Natural killer cell treated with Interleukin-12 subunit alpha and Interleukin-12 subunit beta and Interleukin-15 and Interleukin-18, amount 100 ng/mL, for 72 hours (primary cell): ENCODE results near the gene TMEM164. TPM values are rescaled to one million over a fixed set of nuclear protein-coding genes. Genes with fewer than 3 reads are reported as not detected.

Experiments used
- ATAC-seq, 2 donors: fragments of 150-1000 bp; cut with Tn5 transposase in 1 of 2; sonication (Bioruptor Pico), chemical (Tn5 transposase) in 1 of 2; 2 replicates each; pipeline ENCODE4 v1.10.0; 2021
- DNase-seq: peaks from one replicate; pipeline ENCODE4 v3.0.0; 2022; ENCODE audit warnings: low spot score
- H3K27ac Mint-ChIP-seq, 2 donors: 1 replicate in 1 of 2; 2 replicates in 1 of 2; pipeline ENCODE4 v1.8.0; 2022; ENCODE audit warnings: mixed read lengths in 2 of 2, mild to moderate bottlenecking in 1 of 2, moderate library complexity in 1 of 2
- H3K27me3 Mint-ChIP-seq, 2 donors: 1 replicate in 1 of 2; 2 replicates in 1 of 2; pipeline ENCODE4 v1.8.0; 2022; ENCODE audit warnings: mixed read lengths in 2 of 2
- H3K36me3 Mint-ChIP-seq: one replicate; pipeline ENCODE4 v1.8.0; 2022; ENCODE audit warnings: mixed read lengths
- H3K4me1 Mint-ChIP-seq, 2 donors: 1 replicate in 1 of 2; 2 replicates in 1 of 2; pipeline ENCODE4 v1.8.0; 2022; ENCODE audit warnings: low read depth in 2 of 2, mixed read lengths in 2 of 2, mild to moderate bottlenecking in 1 of 2
- H3K4me3 Mint-ChIP-seq: one replicate; pipeline ENCODE4 v1.8.0; 2022; ENCODE audit warnings: mixed read lengths
- H3K9me3 Mint-ChIP-seq: 2 replicates; pipeline ENCODE4 v1.8.0; 2022; ENCODE audit warnings: mixed read lengths
- total RNA-seq, 2 donors: library from RNA; stranded (reverse); gene quantifications; one replicate each; pipeline ENCODE4 v1.2.3, GENCODE V29; 2022

Gene TMEM164
- total RNA-seq, 2 donors from 2014 or later = 29.6 to 41.0 TPM

DNA sequence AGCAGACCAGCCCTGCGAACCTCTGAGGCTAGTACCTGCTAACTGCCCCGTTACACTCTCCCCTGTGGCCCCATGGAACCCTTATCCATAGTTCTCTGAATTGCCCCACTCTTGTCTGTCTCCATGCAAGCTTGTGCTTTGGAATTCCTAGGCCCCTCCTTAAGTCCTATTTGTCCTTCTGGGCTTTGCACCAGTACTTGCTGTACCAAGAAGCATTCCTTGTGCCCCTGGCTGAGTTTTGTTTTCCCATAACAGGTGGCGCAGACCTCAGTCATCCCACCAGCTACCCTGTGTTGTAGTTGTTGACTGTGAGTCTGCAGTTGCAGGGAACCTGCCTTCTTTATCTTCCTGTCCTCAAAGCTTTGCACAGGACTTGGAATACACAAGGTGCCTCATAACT is 167.1 kb downstream of the TMEM164 start:
- Mint-ChIP-seq H3K36me3 (no peaks in the 10 kb centered on the region), H3K4me3 (no peak overlapping the region), H3K27ac (no peak overlapping the region), H3K27me3 (peaks cover 0 to 2% of the 10 kb centered on the region in 2 donors), H3K4me1 (peaks cover 10 to 17% of the 10 kb centered on the region in 2 donors), H3K9me3 (no peaks in the 10 kb centered on the region)
- no peak for ATAC-seq
- no peak for DNase-seq

DNA sequence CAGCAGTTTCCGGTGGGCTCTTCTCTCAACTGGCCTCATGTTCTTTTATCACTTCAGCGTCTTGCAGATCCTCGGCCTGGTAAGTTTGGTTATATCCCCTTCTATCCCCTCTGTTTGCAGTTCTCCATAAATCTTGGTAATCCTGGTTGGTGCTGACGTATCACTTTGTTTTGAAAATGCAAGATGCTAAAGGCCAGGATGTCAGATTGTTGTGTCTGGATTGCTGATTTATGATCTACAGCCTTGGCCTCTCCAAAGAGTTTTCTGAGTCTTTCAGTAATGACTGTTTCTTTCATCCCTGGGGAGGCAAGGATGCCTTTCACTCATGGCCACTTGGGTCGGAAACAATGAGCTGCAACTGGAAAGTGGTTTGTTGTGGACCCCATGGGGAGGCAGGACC is 168.5 kb downstream of the TMEM164 start:
- Mint-ChIP-seq H3K9me3 (no peaks in the 10 kb centered on the region), H3K27me3 (peaks cover 0 to 2% of the 10 kb centered on the region in 2 donors)

DNA sequence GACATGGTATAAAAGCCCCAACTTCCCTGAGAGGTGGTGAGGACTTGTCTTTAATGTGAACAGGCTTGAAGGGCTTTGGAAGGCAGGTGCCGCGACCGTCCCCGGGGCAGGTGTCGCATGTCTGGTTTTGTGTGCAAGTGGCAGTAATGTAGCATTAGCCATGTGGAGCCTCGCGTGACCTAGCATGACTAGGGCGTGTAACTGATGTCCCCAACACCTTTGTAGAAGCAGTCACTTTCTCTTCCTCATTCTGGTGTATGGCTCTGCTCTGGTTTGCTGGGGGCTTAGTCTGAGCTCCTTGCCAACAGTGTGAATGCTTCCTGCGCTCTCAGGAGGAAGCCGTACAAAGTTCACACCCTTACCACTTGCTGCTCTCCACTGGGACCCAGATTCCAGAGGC is 169.3 kb downstream of the TMEM164 start:
- Mint-ChIP-seq H3K36me3 (no peaks in the 10 kb centered on the region), H3K9me3 (no peaks in the 10 kb centered on the region), H3K27me3 (peaks cover 0 to 2% of the 10 kb centered on the region in 2 donors), H3K27ac (peak overlapping the region in 1 of 2 donors; percentile 55), H3K4me3 (no peak overlapping the region), H3K4me1 (peaks cover 10 to 17% of the 10 kb centered on the region in 2 donors)
- ATAC-seq (peak in 1 of 2 donors; percentile 3), DNase-seq (no peak)

More for the DNA sequence above, 168.5 kb downstream of the TMEM164 start:
- Mint-ChIP-seq H3K36me3 (no peaks in the 10 kb centered on the region), H3K4me1 (peaks cover 10 to 17% of the 10 kb centered on the region in 2 donors), H3K27ac (no peak overlapping the region), H3K4me3 (no peak overlapping the region)
- no peak for DNase-seq
- no peak for ATAC-seq

DNA sequence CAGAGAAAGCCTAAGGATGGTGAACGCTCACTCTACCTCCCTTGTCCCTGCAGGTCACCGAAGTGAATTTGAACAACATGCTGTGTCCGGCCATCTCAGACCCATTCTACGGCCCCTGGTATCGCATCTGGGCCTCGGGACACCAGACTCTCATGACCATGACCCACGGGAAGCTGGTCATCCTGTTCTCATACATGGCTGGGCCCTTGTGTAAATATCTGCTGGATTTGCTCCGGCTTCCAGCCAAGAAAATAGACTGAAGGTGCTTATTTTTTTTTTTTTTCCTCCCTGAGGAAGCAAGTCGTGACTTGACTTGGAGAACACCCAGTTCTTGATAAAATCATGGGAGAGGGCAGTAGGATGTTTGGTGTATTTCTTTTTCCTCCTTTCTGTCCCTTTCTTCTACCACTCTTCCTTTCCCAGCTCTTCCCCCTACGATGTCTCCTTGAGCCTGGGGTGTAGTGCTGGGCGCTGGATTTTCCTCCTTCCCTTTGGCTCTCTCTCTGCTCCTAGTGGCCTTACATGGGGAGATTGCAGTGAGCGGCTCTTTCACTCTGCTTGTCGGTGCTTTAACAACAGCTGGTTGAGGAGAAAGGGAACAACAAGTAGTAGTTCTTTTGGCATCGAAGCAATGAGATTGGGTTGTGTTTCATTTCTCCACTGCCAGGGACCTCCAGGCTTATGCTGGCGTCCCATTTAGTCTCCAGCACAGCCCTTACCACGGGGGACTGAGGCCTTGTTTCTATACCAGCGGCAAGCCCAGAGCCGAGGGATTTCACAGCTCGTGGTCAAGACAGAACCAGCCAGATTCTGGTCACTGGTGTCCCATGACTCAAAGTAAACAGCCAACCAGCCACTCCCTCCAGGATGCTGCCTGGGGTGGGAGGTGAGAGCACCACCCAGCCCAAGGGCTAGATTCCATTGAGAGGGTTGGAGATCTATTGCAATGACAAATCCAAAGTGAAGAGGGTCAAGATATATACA is 170.6 kb downstream of the TMEM164 start:
- no peaks in the 10 kb centered on the region for H3K9me3 Mint-ChIP-seq
- H3K27me3 Mint-ChIP-seq = peaks cover 0 to 2% of the 10 kb centered on the region in 2 donors
- H3K36me3 Mint-ChIP-seq = no peaks in the 10 kb centered on the region
- H3K4me3 Mint-ChIP-seq = no peak overlapping the region
- ATAC-seq (no peak), DNase-seq (no peak)
- H3K4me1 Mint-ChIP-seq = peaks cover 10 to 17% of the 10 kb centered on the region in 2 donors
- peak overlapping the region in 1 of 2 donors; percentile 33 for H3K27ac Mint-ChIP-seq

DNA sequence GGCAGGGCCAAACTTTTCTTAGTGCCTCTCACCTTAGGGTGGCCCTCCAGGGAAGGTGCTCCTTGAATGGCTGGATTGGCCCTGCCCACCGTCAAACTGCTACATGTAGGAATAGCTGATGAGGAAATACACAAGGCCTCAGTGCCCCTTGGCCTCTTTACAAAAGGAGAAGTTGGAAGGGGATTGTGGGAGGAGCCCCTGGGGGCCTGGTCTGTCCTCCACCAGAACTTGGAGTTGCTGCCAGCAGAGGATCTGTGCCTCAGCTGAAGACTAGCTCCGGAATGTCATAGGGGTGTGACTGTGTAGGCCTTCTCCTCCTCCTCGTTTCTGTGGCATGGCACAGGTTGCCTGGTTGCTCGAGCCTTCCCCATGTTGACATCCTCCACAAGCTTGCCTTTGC is 172.2 kb downstream of the TMEM164 start:
- H3K36me3 Mint-ChIP-seq = no peaks in the 10 kb centered on the region
- no peak for ATAC-seq
- peaks cover 0 to 5% of the 10 kb centered on the region in 2 donors for H3K27me3 Mint-ChIP-seq
- no peak overlapping the region for H3K27ac Mint-ChIP-seq
- H3K4me3 Mint-ChIP-seq = no peak overlapping the region
- no peak for DNase-seq
- no peaks in the 10 kb centered on the region for H3K9me3 Mint-ChIP-seq
- H3K4me1 Mint-ChIP-seq = peaks cover 0 to 16% of the 10 kb centered on the region in 2 donors

DNA sequence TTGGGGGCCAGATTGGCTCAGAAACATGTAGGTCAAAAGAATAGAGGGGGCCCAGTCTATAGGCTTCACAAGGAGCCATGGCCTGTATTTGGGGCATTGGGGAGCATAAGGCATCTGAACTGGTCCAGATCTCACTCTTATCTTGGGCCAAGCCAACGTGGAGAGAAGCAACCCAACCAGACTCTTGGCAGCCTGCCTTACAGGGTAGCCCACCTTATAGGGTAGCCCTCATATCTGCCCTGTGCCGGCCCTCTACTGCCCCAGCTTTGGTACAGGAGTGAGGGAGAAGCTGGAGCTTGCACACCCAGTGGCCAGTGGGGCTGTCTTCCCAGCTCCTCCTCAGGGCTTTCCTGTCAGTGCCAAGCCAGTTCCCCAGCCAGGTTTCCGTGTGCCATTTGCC is 172.8 kb downstream of the TMEM164 start:
- Mint-ChIP-seq H3K4me1 (peaks cover 0 to 16% of the 10 kb centered on the region in 2 donors), H3K27ac (no peak overlapping the region), H3K36me3 (no peaks in the 10 kb centered on the region), H3K4me3 (no peak overlapping the region), H3K9me3 (no peaks in the 10 kb centered on the region), H3K27me3 (peaks cover 0 to 5% of the 10 kb centered on the region in 2 donors)
- no peak for ATAC-seq
- no peak for DNase-seq

DNA sequence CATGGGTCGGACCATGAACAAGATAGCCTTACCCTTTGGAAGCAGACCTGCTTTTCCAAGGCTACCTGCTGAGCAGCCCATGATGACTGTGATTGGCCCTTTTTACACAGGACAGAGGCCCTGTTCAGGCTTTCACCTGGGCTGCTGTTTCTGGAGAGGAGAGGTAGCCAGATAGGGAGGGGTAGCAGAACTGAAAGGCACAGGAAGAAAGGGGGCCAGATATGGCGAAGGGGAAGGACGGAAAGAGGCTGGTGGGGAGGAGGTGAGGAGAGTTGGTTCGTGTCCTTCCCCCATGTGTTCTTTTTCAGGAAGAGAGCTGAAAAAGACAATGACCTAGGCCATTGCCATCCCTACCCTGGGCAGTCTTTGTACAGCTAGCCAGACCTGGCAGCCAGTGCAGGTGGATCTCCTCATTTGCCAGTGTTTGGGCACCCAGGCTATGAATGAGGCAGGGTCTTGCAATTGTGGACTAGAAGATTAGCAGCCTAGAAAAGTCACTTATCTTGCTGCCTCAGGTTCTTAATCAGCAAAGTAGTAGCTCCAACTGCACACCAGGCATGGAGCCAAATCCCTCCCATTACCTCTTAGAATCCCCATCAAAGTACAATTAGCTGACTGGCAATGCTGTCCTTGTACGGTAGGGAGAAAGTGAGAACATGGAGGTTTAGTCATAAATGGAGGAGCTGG is 175.4 kb downstream of the TMEM164 start:
- H3K4me3 Mint-ChIP-seq = no peak overlapping the region
- ATAC-seq = no peak
- no peak for DNase-seq
- no peaks in the 10 kb centered on the region for H3K9me3 Mint-ChIP-seq
- H3K27ac Mint-ChIP-seq = no peak overlapping the region
- peaks cover 0 to 5% of the 10 kb centered on the region in 2 donors for H3K27me3 Mint-ChIP-seq
- H3K36me3 Mint-ChIP-seq = no peaks in the 10 kb centered on the region
- H3K4me1 Mint-ChIP-seq = peaks cover 0 to 16% of the 10 kb centered on the region in 2 donors

DNA sequence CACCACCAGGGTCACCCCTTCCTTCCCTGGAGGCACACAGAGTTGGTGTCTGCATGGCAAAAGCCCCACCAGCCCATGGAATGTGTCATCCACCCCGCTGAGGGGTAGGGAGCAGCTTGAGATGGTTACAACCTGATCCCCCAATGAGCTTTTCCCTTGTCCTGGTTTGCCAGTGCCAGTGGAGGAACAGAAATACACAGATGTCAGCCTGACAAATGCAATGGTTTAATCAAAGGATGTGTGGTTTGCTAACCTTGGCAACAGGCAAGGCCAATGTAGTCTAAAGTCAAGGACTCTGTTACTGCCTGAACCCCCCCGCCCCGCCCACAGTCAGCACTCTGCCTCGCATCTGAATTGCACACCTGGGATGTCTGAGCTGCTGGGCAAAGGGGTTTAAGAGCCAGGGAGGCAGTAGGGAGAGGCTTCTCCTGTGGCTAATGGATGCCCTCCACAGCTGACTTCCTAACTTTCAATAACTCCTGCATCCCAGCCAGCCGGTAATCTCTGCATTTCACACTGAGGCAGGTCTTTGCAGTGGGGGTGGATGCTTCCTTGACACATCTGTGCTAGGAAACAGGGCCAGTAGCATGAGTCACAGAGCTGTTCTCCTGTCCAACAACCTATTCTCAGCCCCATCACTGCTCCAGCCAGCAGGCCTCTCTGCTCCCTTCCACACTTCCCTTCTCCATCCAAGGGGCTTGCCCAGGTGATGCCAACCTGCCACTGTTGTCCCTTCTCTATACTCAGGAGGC is 177.4 kb downstream of the TMEM164 start:
- H3K4me1 Mint-ChIP-seq = peaks cover 4 to 9% of the 10 kb centered on the region in 2 donors
- no peak overlapping the region for H3K27ac Mint-ChIP-seq
- no peak for DNase-seq
- H3K4me3 Mint-ChIP-seq = no peak overlapping the region
- no peaks in the 10 kb centered on the region for H3K9me3 Mint-ChIP-seq
- ATAC-seq = no peak
- peaks cover 0 to 3% of the 10 kb centered on the region in 2 donors for H3K27me3 Mint-ChIP-seq
- H3K36me3 Mint-ChIP-seq = peaks cover 4% of the 10 kb centered on the region

DNA sequence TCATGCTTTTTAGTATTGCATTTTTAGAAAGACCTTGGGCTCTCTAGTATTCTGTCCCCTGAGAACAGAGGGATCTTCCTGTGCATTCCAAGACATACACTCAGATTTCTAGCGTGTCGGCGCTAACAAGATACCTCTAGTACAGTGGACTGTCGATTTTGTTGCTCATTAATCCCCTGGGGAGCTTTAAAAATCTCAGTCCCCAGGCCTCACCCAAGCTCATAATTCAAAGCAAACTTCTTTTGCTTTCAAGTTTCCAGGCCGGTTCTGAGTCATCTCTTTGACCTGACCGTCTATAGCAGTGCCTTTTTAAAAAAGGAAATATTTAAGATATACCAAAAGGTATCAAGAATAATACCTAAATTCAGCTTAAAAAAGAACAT is 178.0 kb downstream of the TMEM164 start:
- Mint-ChIP-seq H3K36me3 (peaks cover 8% of the 10 kb centered on the region), H3K9me3 (no peaks in the 10 kb centered on the region), H3K27ac (no peak overlapping the region), H3K4me3 (no peak overlapping the region), H3K27me3 (peaks cover 0 to 3% of the 10 kb centered on the region in 2 donors), H3K4me1 (peaks cover 5 to 9% of the 10 kb centered on the region in 2 donors)
- DNase-seq = no peak
- ATAC-seq = no peak

DNA sequence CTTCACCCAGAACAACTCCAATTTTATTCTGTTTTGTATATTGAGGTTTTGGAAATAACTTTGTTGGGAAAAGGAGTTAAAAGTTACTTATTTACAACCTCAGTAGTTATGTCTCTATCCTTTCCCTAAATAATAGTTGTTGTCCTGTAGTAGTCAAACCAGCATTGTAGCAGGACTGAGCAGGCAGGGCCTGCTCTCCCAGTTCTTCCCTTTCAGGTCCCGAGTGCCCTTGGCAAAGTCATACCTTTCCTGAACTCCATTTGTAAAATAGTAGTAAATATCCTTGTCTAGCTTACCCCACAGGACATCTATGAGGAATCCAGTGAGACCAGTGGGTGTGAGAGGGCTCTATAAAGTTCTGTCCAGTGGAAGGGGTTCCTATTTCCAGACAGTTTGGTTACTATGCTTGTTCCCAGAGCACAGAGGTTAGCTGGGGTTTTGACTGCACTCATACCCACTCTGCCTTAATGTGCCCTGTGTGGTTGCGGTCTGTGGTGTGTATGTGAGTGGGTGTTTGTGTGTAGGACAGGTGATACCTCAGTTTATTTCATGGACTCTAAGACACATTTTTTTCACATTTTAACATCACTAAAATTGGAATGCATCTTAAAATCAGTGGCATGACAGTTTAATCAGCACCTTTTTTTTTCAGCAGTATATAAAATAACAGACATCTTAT is 178.7 kb downstream of the TMEM164 start:
- no peak for DNase-seq
- H3K27me3 Mint-ChIP-seq = peaks cover 0 to 3% of the 10 kb centered on the region in 2 donors
- H3K4me1 Mint-ChIP-seq = peaks cover 5 to 9% of the 10 kb centered on the region in 2 donors
- no peak for ATAC-seq
- no peak overlapping the region for H3K4me3 Mint-ChIP-seq
- no peaks in the 10 kb centered on the region for H3K9me3 Mint-ChIP-seq
- no peak overlapping the region for H3K27ac Mint-ChIP-seq
- peaks cover 8% of the 10 kb centered on the region for H3K36me3 Mint-ChIP-seq

DNA sequence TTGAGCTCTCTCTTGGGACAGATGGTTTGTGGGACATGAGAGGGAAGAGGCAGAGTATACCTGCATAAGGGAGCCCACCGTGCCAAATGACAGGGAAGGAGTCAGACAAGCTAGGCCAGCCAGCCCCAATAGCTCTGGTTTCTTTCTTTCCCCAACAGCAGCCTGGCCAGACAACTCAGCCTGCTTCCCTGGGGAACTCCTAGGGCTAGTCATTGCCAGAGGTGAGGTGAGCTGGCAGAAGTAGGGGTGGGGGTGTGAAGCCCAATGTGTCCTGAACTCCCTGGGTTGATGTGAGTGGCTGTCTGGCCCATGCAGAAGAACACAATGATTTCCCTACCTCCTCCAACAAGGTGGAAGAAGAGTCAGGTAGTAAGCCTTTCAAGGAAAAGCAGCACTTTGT is 179.4 kb downstream of the TMEM164 start:
- Mint-ChIP-seq H3K4me1 (peaks cover 5 to 9% of the 10 kb centered on the region in 2 donors), H3K27ac (peak overlapping the region in 1 of 2 donors; percentile 16), H3K36me3 (peaks cover 8% of the 10 kb centered on the region), H3K27me3 (peaks cover 0 to 3% of the 10 kb centered on the region in 2 donors), H3K4me3 (no peak overlapping the region), H3K9me3 (no peaks in the 10 kb centered on the region)
- no peak for DNase-seq
- ATAC-seq = peak in 1 of 2 donors; percentile 71

DNA sequence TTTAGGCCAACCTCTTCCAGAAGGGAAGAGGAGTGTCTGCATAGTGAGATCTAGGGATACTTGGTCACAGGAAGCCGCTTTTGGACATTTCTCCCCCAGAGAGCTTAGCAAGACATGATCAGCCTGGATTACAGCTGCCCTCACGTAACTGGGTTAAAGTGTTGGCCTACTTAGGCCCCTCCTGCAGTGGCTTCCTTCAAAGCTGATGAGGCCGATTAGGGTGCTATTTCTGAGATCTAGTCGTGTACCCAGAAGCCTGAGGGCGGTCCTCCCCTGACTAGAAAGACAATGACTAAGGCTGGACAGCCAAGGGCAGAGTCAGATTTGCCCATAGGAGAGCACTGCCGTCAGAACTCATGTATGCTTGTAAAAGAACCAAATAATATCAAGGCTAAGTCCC is 180.0 kb downstream of the TMEM164 start:
- Mint-ChIP-seq H3K27me3 (peaks cover 0 to 3% of the 10 kb centered on the region in 2 donors), H3K4me1 (peaks cover 5 to 9% of the 10 kb centered on the region in 2 donors), H3K36me3 (peaks cover 8% of the 10 kb centered on the region), H3K27ac (no peak overlapping the region), H3K4me3 (no peak overlapping the region), H3K9me3 (no peaks in the 10 kb centered on the region)
- ATAC-seq = no peak
- no peak for DNase-seq

DNA sequence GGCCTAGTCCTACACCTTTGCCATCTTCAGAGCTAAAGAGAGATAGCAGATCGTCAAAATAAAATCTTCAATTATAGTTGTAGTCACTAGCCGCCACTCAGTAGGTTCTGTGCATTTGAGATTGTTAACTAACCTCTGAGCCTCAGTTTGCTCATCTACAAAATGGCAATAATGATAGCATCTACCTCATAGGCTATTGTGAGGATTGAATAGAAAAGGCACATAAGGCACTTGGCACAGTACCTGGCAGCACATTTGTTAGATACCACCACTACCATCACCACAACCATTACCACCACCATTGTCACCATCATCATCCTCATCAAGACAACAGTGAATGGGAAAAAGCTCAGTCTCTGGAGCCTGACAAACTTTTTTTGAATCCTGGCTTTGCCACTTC is 180.4 kb downstream of the TMEM164 start:
- no peaks in the 10 kb centered on the region for H3K9me3 Mint-ChIP-seq
- ATAC-seq (no peak), DNase-seq (no peak)
- peaks cover 0 to 3% of the 10 kb centered on the region in 2 donors for H3K27me3 Mint-ChIP-seq
- H3K36me3 Mint-ChIP-seq = peaks cover 8% of the 10 kb centered on the region
- H3K4me1 Mint-ChIP-seq = peaks cover 5 to 12% of the 10 kb centered on the region in 2 donors
- H3K27ac Mint-ChIP-seq = no peak overlapping the region
- no peak overlapping the region for H3K4me3 Mint-ChIP-seq
